GM19324 (cell line): ENCODE data around the gene TMEM72.

ENCODE experiments used
- ATAC-seq: cut with Tn5 transposase; IDR thresholded peaks from one replicate; pipeline ENCODE4 v1.9.1; 2021; ENCODE audit warnings: mild to moderate bottlenecking, moderate library complexity; ENCODE audit not compliant: unreplicated experiment, low FRiP score

Gene TMEM72

DNA sequence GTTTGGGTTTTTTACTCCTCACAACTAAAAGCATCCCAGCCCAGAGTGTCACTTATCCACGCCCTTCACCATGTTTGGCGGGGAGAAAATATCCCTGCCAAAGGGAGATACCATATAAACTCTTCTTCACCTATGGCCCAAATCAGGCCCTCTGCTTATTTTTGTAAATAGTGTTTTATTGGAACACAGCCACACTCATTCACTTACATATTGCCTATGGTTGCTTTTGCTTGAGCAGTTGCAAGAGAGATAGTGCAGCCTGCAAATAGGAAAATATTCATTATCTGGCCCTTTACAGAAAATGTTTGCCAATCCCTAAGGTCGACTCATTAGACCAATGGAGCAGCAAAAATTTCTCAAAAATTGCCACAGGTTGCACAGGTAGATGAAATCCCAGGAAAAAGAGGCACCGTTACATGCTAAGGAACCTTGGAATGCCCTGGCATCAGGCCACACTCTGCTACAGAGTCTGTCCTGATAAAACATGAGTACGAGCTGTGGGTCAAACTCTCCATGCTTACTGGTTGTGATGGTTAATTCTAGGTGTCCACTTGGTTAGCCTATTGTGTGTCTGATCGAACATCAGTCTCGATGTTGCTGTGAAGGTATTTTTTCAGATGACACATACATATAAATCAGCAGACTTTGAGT, 40.6 kb downstream of the TMEM72 start:
- ATAC-seq, result no peak

DNA sequence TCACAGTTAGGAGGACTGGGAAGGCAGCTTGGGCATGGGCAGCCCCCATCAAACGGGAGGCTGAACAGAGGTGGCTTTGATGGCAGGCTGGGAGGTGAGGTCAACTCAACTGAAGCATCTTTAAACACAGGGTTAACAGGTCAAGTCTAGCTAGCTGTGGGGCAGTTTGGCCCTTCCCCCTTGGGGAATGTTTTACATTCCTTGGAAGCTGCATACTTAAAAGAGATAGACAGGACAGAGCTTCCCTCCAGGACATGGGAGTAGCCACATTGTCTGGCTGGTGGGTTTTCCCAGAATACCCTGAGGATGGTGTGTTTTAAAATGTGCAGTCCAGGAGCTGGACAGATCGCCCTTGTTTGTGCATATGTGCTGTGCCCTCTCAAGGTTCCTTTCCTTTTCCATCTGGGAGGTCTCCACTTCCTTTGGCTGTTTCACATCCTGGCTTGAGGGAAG, 41.7 kb downstream of the TMEM72 start:
- ATAC-seq, result no peak

DNA sequence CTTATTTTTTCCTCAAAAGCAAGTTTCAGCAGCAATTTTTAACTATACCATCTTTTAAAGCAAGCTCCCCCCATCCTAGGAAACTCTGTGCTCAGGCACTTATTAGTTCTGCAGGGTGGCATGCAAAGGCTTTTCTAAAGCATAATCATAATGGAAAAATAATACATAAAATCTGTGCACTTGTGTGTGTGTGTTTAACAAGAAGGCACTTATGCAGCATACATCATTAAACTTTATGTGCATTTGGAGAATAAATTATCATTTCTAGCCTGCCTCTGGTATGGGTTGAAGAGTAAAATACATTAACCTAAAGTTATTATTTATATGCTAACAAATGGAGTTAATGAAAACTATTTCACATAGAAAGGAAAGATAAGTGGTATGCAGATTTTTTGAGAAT, 42.9 kb downstream of the TMEM72 start:
- ATAC-seq, result no peak

DNA sequence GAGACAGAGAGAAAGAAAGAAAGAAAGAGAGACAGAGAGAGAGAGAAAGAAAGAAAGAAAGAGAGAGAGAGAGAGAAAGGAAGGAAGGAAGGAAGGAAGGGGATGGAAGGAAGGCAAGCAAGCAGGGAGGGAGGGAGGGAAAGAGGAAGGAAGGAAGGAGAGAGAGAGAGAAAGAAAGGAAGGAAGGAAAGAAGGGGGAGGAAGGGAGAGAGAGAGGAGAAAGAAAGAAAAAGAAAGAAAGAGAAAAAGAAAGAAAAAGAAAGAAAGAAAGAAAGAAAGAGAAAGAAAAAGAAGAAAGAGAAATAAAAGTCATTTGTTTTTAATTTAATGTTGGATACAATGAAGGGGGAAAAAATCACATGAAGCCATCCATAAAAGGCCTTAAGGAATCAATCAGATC, 43.8 kb downstream of the TMEM72 start:
- no peak for ATAC-seq

DNA sequence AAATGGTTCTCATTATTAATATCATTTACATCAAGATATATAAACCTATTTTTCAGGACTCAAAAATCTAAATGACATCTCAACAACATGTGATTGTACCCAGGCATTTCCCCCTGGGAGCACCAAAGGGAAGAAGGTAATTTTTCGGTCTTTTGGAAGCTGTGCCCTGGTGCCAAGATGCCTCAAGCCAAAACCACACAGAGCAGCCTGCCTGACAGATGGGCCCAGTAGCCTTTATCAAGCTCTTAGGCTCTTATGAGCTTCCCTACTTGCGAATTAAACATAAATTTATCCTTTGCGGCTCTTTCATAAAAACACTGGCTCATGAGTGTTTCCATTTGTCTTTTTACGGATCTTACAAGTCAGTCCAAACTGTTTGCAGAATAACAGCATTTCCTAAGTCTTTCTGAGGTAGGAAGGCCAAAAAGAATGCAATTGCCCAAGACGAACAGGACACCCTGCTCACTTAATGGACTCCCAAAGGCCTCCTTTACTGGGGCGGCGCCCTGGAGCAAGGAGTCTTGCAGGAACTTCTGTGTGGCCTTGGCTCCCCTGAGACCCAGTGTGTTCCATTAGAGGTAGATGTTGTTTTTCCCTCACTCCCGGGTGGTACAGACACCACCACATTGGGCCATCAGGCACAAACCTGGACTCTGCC, 44.4 kb downstream of the TMEM72 start:
- no peak for ATAC-seq

DNA sequence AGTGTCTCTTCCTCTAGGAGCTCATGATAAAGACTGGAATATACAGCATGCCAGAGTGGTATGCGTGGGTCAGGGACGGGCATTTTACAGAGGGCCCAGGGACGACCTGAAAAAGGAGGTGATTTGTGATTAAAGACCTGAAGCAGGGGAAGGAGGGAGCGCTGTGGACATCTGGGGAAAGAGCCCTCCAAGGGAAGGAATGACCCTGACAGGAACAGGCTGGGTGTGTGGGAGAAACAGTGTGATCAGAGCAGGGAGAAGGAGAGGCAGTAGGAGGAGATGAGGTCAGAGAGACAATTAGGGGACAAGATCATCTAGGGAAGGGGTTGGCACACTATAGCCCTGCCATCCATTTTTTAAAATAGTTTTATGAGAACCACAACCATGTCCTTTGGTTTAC, 45.1 kb downstream of the TMEM72 start:
- ATAC-seq, result no peak

DNA sequence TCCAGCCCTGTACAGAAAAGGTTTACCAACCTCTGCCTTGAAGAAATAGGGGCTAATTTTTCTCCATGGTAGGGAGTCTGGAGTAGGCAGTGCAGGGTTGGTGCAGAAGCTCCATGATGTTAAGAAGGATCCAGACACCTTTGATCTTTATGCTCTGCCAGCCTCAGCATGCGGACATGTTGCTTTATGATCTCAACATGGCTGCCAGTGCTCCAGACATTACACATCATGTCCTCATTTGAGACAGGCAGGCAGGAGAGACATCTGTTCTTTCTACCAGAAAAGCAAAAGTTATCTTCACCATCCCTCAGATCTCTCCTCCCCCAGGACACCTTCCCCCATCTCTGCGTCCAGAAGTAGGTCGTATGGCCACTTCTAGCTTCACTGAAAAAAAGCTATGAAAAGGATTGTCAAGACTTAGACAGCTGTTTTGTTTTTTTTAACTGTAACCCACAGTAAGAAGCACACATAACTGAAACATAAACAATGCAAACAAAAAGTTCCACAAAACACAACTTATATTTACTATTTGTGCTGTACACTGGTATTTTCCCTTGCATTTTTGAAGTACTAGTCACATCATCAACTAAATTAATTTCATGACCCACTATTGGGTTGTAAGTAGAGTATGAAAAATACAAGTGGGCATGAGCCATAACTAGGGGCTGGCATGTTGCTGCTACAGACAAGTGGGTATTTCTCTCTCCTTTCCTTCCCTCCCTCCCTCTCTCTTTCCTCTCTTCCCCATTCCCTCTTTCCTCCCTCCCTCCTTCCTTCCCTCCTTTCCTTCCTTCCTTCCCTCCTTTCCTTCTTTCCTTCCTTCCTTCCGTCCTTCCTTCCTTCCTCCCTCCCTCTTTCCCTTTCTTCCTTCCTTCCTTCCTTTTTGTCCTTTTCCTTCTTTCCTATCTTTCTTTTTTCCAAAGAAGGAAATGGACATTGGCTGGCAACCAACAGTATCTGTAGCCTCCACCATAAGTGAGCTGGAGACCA, 45.9 kb downstream of the TMEM72 start:
- ATAC-seq, result no peak

DNA sequence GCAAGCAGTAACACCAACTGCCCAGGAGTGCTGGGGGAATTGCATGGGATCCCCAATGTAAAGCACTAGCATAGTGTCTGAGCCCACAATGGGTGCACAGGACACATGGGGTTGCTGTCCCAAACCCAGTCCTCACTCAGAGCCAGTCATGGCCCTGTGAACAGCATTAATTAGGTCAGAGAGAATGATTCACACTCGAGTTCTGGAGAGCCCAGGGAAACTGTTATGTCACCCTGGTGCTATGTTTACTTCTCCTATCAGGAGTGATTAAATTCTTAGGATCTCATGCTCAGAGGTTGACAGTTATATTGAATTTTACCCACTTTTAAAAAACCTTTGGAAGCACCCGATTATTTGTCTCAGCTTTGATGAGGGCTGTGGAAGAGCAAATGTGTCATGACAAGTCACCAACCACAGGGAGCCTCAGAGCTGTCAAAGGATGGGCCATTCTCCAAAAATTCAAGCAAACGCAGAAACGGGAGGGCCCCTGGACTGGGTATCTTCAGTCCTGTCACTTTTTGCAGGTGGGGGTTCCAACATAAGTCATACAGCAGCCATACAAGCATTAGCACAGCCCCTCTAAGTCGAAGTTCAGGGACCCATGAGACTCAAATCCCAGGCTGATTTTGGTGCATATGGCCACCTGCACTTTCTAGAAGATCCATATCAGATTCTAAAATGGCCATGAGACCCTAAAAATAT, 47.2 kb downstream of the TMEM72 start:
- no peak for ATAC-seq

DNA sequence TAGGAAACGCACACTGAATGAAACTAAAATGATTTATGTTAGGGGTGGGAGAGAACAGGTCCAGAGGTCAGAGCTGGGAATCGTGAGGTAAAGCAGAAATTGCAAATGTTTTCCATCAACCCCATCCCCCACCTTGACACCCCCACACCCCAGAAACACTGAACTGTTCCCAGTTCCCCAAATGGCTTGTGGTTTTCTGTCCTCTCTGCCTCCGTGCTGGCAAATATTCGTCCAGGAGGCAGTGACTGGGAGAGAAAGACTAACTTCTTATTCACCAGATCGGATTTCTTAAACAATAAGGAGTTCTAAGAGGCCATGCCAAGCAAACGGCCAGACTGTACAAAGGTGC, 47.7 kb downstream of the TMEM72 start:
- ATAC-seq, result no peak

DNA sequence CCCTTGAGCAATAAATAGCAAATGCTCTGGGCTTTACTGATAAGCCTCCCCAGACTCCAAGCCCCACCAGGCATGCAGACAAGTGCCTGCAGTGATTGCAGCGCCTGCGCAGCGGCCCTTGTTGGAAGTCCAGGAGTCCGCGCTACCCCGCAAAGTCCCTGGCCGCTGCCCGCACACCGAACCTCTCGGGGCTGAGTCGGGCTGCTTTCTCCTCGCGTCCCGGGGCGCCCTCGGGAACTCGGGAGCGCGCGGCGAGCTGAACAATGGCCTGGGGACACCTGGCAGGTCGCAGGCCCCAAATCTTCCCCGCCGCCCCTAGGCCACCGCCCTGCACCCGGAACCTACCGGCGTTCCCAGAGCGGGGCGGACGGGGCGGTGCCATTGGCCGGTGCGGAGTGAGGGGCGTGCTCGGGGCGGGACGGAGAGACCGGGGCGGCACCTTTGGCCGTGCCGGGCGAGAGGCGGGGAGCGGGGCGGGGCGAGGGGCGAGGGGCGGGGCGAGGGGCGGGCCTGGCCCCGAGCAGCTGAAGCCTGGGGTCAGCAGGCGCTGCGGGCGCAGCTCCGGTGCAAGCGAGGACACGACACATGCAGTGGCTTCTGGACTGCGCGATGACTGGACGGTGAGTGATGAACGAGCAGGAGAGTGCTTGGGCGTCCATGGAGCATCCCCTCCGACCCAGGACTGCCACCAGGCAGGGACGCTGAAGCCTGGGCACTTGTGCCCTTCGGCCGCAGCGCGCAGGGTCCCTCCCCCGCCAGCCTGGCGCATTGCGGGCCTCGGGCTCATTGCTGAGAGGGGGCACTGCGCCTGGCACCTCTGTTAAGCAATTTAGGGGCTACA, 48.3 kb downstream of the TMEM72 start, which contains the start of gene RASSF4:
RASSF4 (plus strand) TSS at position 556 of the 841 bp plus-strand sequence. CDS start 10,401 bp downstream, outside the sequence.
- ATAC-seq, result peak; percentile 95

DNA sequence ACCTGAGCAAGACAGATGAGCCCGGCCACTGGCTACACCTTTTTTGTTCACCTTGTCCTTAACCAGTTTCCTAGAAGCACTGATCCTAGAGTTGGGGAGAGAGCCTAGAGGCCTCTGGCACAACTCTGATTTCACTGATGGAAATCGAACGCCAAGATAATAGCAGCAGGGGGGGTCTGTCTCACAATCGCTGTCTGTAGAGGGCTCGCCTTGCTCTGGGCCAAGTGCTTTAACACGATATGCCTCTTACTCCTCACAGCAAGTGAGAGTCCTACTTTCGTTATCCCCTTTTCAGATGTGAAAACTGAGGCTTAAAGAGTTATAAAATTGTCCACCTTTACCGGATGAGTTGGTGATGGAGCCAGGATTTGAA, 48.9 kb downstream of the TMEM72 start:
- ATAC-seq, result no peak

DNA sequence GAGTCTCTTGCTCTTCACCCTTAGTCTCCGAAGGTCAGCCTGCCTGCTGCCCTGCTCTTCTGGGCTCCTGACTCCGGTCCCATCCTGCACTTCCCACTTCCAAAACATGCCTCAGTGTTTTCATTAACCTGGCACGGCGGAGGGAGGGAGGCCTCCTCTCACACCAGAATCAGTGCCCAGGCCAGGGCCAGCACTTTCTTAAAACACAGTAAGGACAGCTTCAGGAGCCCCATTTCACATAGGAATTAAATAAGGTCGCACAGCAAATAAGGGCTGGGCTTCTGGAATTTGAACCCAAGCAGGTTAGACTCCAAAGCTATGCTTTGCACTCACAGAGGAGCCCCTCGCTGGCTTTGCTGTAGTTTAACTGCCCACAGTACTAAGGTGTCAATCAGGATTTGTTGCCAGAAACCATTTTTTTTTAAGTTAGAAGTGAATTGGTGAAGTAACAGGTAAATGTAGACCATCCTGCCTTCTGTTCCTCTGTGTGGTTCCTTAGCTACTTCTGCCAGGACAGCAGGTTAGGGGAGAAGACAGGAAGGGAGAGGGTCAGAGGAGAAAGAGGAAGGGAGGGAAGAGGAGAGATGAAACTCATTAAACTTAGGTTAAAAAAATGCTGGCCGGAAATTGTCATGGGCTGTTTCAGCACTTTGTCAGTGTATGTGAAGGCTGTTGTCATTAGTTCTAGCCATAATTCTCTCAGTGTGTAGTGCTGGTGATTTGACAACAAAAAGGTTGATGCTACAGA, 49.5 kb downstream of the TMEM72 start:
- ATAC-seq, result no peak

DNA sequence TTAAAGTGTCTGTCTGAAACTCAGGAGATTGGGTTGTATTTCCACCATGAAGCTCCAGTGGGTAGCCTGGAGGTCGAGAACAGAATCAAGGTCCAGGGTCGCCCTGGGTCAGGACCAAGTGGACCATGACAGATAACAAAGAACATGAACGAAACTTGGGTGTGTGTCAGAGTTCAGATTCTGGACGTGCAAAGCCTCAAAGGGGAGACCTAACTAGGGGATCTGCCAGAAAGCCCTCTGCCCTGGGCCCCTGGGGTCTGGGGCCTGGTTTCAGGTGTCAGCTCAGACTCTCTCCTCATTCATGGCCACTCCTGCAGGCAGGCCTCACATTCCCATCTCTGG, 50.1 kb downstream of the TMEM72 start:
- ATAC-seq, result no peak

DNA sequence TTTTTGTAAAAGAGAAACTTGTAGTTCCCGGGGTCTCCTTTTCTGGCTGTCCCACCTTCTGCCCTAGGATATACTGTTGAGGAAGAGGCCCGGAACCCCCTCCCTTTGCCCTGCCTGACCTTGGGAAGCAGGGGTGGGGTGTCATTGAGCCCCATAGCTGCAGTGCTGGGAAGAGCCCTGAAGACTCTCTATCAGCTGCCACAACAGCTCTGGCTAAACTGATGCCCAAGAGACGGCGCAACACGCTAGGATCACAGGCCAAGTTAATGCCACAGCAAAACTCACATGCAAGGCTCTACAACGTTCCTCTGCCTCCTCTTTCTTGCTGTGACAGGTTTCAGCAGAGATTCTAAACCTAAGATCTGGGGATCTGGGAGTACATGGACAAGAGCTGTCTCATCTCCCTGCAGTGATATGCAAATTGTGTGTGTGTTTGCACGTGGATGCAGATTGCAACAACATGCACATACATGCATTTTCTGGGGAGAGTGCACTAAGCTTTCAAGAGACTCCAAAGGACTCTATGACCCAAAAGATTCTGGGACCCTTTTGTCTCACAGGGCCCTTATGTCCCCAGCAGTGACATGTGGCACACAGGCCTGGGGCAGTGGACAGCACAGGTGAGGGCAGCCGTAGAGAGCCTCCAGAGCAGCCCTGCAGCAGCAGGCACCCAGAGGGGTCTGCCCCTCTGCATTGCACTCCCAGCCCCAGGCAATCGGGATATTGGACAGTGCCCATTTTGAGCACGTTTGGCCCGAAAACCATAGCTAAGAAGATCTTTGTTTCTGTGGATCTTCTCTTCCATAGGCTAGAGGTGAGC, 51.0 kb downstream of the TMEM72 start:
- ATAC-seq, result no peak

DNA sequence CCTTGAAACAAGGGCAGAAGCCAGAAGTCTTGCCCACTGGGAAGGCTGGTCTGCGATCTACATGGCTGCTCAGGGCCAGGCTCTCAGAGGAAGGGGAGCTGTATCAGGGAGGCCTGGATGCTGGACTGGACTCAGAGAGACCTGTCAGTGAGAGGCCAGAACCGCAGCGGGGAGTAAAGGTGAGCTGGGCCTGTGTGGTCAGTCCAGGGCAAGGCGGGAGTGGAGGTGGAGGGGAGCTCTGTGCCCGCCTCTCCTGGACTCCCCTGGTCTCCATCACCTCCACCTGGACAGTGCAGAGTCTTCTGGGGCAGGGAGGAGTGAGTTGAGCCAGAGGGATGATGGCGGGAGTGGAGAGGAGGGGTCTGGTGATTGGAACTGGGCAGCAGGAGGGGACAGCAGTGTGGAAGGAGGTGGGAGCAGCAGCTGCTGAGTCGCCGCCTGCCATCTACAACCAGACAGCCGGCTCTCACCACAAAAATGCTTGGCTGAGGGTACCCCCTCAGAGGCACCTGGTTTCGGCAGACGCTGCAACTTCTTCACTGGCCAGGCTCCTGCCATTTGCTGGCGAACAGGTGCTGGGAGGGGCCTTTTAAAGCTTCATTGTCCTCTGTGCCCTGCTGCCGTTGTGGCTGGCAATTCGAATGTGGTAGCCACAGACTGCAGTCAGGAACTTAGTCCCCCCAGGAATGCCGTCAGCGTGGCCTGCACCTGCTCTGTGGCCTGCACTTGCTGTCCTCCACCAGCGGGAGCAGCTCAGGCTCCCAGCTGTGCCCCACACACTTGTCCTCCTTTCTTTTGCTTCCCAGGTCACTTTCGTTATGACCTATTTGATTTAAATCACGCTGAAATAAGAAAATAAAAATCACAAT, 52.0 kb downstream of the TMEM72 start:
- ATAC-seq, result no peak

DNA sequence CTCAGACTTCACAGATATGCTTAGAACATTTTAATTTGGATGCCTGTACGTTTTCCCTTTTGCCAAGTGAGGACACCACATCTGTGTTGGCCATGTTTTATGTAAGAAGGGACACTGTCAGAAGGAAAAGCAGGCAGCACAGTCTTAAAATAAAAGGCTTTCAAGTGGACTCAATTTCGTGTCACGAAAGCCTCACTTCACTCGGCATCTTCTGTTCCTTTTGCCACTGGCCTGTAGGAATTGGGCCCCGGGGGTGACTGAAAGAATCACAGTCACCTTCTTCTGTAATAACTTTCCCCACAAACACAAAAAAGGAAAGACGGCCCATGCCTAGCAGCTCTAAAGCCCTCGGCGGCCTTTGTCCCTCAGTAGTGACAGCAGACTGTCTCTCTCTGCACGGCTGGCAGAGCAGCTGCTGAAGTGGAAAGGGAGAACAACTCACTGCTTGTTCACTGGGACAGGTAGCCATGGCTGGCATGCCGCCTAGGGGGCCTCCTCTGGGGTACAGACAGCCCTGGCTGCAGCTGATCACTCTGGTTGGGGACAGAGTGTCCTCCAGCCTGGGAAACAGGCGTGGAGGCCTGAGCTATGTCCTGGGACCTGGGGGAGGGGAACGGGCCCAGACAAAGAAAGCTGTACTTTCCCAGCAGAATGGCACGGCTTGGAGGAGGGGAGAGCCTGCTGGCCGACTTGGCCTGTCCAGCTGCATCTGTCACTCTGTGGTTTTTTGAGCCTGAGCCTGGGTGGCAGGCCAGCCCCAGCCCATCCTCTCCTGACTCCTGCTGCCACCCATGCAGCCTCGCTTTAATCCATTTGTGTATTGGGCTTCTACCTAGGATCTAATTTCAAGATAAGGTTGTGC, 52.9 kb downstream of the TMEM72 start:
- no peak for ATAC-seq
